Measurements from ENCODE around the gene SLC29A2.

The SLC29A2 gene

DNA sequence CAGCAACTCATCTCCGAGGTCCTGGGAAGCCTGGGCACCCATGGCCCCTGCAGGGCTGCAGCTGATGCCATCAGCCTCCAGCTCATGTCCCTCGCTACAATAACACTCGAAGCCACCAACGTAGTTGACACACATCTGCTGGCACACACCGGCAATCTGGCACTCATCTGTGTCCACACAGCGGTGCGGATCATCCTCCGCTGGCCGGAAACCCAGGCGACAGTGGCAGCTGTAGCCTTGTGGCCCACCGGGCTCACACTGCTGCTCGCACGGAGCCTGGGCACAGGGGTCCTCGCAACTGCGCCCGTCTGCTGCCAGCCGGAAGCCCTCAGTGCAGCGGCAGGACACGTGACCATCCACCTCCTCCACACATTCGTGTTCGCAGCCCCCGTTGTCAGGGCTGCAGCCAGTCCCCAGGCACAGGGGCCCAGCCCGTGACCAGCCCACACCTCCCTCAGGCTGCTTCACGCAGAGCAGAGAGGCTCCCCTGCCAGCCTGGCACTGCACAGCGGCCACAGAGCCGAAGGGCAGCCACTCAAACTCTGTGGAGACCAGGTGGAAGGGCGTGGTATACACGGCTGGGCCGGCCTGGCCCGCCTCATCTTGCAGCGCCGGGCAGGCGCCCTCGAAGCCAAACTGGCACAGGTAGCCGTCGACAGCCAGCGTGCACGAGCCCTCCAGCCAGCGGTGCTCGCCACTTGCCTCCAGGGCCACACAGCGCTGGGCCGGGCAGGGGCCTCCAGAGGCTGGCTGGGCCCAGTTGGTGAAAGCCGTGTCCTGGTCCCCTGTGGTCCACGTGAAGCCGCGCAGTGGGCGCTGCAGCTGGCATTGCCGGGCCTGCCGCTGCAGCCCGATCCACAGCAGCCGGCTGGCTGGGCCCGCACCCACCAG, 55.4 kb downstream of the SLC29A2 start:
- DNase-seq = no peak

DNA sequence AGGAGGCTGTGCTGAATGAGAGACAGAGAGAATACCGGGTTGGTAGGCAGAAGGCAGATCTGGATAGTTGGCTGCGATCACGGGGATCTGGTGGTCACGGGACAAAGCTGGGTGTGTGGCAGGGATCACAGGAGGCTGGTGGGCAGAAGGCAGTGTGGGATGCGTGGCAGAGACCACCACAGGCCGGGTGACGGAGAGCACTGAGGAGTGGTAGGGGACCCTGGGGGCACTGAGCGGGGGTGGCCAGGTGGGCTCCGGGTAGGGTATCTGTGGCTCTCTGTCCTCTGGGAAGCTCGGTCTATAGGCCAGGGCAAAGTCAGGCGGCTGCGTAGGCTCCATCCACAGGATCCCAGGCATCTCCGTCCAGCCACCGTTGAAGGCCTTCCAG, 56.1 kb downstream of the SLC29A2 start:
- DNase-seq = no peak

DNA sequence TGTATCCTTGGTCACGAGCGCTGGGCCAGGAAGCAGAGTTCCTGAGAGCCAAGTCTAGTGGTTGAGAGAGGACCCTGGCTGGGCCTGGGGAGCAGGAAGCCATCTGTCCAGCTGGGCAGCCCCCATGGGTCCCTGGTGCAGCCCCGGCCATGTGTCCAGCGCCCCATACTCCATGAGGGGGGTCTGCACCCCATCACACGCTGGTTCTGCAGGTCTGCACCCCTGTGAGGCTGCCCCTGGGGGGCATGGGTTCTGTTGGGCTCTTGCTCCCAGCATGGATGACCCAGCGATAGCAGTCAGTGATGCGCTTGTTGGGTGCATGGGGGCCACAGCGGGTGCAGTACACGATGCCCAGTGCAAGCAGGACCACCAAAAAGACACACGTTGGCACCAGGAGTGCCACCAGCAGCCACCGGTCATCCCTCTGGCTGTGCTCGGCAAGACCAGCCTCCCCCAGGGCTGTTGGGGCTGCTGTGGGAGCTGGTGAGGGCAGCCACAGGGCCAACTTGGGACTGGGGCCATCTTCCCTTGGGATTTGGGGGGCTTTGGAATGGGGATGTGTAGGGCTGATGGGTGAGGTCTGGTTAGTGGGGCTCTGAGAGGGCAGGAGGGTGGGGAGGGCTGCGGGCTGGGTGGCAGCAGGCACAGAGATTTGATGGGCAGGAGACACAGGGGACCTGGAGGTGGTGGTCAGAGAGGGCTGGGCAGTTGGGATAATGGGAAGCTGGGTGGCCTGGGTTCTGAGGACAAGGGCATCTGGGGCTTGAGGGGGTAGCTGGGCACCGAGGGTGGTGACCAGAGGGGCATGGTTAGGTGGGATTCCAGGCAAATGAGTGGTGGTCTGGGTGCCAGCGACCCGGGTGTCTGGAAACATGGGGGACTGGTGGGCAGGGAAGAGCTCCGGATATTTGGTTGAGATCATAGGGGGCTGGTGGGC, 56.7 kb downstream of the SLC29A2 start:
- no peak for DNase-seq

DNA sequence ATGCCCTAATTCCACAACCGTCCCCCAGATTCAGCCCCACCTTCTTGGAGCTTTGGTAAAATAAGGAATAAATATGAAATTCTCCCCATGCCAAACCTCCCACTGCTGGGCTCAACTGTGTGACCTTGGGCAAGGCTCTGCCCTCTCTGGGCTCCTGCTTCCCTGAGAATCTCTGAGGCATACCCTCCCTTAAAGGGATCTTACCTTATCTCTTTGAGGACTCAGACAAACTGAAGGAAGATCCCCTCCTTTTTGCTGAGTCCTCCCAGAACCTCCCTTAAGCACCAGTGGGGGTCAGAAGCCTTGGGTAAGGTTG, 57.4 kb downstream of the SLC29A2 start:
- no peak for DNase-seq

DNA sequence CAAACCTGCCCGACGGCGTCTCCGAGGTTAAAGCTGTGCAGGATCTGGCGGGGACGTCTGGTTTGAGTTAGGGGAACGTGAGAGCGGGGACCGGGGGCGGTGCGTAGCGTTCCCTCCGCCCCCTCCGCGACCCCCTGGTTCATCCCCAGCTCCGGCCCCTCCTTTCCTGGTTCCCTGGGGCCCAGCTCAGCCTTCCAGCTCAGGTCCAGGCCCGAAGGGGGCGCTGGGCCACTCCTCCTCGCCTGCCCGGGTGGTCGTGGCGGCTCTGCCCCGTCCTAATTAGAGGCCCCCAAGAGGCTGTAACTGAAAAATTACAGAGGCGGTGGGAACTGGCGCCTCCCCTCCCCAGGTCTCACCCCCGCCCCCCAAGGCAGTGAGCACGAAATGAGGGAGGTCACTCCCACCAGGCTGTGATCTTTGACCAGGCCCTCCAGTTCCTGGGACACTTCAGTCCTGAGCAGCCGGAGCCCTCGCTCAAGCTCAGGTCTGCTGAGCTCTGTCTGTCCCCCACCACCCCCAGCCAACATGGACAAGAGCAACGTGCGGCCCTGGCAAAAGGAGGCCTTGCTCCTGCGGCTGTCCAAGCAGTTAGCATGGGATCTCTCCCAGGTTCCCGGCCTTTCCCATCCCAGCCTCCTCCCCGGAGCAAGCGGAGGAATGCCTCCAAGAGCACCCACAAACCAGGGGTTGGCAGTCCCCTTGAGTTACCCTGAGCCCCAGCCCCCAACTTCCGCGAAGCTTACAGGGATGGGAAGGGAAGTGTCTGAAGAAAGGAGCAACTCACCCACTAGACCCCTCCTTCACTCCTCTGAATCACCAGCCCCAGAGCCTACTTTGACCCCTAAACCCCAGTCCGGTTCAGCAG, 58.0 kb downstream of the SLC29A2 start:
- DNase-seq = no peak

DNA sequence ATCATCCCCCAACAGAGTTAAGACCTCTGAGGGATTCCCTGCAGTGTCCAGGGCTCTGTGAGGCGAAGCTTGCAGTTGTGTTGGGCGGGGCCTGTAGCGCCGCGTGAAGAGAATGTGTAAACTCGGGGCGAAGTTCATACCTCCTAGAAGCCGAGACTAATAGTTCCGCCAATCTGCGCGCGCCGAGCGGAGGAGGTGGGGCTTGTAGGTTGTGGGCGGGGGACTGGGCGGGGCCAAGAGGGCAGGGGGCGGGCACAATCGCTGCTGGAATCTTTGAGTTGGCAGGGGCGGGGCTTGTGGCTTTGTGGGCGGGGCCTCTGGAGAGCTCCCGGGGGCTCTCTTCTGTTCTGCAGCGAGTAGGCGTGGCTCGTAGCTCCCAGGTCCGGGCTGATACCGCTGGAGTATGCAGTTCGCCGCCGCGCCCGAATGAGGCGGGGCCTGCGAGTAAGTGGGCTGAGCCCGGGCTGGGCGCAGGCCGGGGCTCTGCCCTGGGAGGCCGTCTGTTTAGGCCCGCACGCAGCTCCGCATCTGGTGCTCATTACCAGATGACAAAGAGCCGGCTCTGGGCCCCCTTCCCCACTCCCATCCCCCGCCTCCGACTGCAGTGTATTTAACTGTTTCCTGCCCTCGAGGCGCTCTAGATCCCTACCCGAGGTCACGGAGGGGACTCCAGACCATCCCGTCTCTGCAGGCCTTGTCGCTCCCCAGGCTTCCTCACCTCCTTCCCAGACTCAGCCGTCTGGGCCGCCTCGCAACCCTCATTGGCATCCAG, 58.8 kb downstream of the SLC29A2 start:
- peak; percentile 86 for DNase-seq

Data from NCI-H524 treated with DMSO at 0.1 percent for 48 hours (cell line).